Measurements from ENCODE around the gene ADGRE1.

GRCh38 chr19:6856749-6857372, 30.5 kb upstream of the ADGRE1 start:
- TF ChIP-seq, protein P1, sequence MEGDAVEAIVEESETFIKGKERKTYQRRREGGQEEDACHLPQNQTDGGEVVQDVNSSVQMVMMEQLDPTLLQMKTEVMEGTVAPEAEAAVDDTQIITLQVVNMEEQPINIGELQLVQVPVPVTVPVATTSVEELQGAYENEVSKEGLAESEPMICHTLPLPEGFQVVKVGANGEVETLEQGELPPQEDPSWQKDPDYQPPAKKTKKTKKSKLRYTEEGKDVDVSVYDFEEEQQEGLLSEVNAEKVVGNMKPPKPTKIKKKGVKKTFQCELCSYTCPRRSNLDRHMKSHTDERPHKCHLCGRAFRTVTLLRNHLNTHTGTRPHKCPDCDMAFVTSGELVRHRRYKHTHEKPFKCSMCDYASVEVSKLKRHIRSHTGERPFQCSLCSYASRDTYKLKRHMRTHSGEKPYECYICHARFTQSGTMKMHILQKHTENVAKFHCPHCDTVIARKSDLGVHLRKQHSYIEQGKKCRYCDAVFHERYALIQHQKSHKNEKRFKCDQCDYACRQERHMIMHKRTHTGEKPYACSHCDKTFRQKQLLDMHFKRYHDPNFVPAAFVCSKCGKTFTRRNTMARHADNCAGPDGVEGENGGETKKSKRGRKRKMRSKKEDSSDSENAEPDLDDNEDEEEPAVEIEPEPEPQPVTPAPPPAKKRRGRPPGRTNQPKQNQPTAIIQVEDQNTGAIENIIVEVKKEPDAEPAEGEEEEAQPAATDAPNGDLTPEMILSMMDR (IDR thresholded peaks at IDR 0.05; ENCODE audit: insufficient read depth, low read length, poor library complexity, severe bottlenecking) = no peak
- TF ChIP-seq EZH2phosphoT487 (conservative IDR thresholded peaks at IDR 0.05; ENCODE audit: low read length) = no peak
